Neural progenitor cell (in vitro differentiated cells): ENCODE data around the gene SNTG2. TPM values are rescaled to one million over a fixed set of nuclear protein-coding genes. Genes with fewer than 3 reads are reported as not detected.

Experiments
- DNase-seq: peaks from one replicate; pipeline ENCODE4 v3.0.0-alpha.2; 2016; ENCODE audit warnings: low spot score
- H2AFZ ChIP-seq: fragments of 200-600 bp; sonication (generic); replicated peaks from 2 replicates; pipeline ENCODE4 v1.6.1; 2016; ENCODE audit warnings: antibody characterized with exemption
- H3F3A ChIP-seq: fragments of 200-600 bp; sonication (generic); 2 replicates; pipeline ENCODE4 v1.6.1; 2016; ENCODE audit warnings: antibody characterized with exemption, low read depth
- H3K27ac ChIP-seq: fragments of 200-600 bp; sonication (generic); 2 replicates; pipeline ENCODE4 v1.5.1; 2016; ENCODE audit warnings: mild to moderate bottlenecking
- H3K27me3 ChIP-seq: fragments of 200-600 bp; sonication (generic); 2 replicates; pipeline ENCODE4 v1.6.1; 2016; ENCODE audit warnings: mild to moderate bottlenecking, moderate library complexity
- H3K36me3 ChIP-seq: fragments of 200-600 bp; sonication (generic); 2 replicates; pipeline ENCODE4 v1.5.1; 2016
- H3K4me1 ChIP-seq: fragments of 200-600 bp; sonication (generic); 2 replicates; pipeline ENCODE4 v1.6.1; 2016; ENCODE audit warnings: mixed run types
- H3K4me2 ChIP-seq: fragments of 200-600 bp; sonication (generic); 2 replicates; pipeline ENCODE4 v1.6.1; 2016
- H3K4me3 ChIP-seq: fragments of 200-600 bp; sonication (generic); 2 replicates; pipeline ENCODE4 v1.5.1; 2016
- H3K79me2 ChIP-seq: fragments of 200-600 bp; sonication (generic); 2 replicates; pipeline ENCODE4 v1.6.1; 2016; ENCODE audit warnings: low read depth
- H3K9ac ChIP-seq: fragments of 200-600 bp; sonication (generic); 2 replicates; pipeline ENCODE4 v1.6.1; 2016
- H3K9me3 ChIP-seq: fragments of 200-600 bp; sonication (generic); 2 replicates; pipeline ENCODE4 v1.5.1; 2016; ENCODE audit warnings: low read depth
- H4K20me1 ChIP-seq: fragments of 200-600 bp; sonication (generic); 2 replicates; pipeline ENCODE4 v1.6.1; 2016; ENCODE audit warnings: low read depth
- H3K27ac Mint-ChIP-seq: 3 replicates; pipeline ENCODE4 v1.8.0; 2021; ENCODE audit warnings: mixed read lengths
- H3K27me3 Mint-ChIP-seq: 2 replicates; pipeline ENCODE4 v1.8.0; 2022; ENCODE audit warnings: low read depth, mild to moderate bottlenecking, inconsistent platforms, moderate library complexity, mixed read lengths; ENCODE audit not compliant: insufficient read depth
- H3K36me3 Mint-ChIP-seq: 3 replicates; pipeline ENCODE4 v1.8.0; 2021; ENCODE audit warnings: mixed read lengths
- H3K4me1 Mint-ChIP-seq: 3 replicates; pipeline ENCODE4 v1.8.0; 2021; ENCODE audit warnings: mixed read lengths
- H3K4me3 Mint-ChIP-seq: 3 replicates; pipeline ENCODE4 v1.8.0; 2021; ENCODE audit warnings: mild to moderate bottlenecking, moderate library complexity, mixed read lengths
- H3K9me3 Mint-ChIP-seq: 3 replicates; pipeline ENCODE4 v1.8.0; 2020; ENCODE audit warnings: mixed read lengths
- EZH2 ChIP-seq: fragments of 200-600 bp; sonication (generic); IDR thresholded peaks from 2 replicates; pipeline ENCODE4 v1.6.1; 2017; ENCODE audit warnings: antibody characterized with exemption, mild to moderate bottlenecking, moderate library complexity
- EZH2phosphoT487 ChIP-seq: fragments of 200-600 bp; sonication (generic); IDR thresholded peaks from 2 replicates; pipeline ENCODE4 v1.6.1; 2017; ENCODE audit warnings: antibody characterized with exemption
- total RNA-seq: library from RNA; depleted of rRNA; stranded (reverse); fragments of >200 nt; gene quantifications from 2 replicates; pipeline ENCODE4 v1.2.3, GENCODE V29; 2015; ENCODE audit warnings: low replicate concordance
- TF ChIP-seq, protein P1 (sequence below): fragments of 200-600 bp; sonication (generic); IDR thresholded peaks from 2 replicates; pipeline ENCODE4 v1.5.1; 2017; ENCODE audit warnings: antibody characterized with exemption, mild to moderate bottlenecking

The SNTG2 gene
- 1.1 and 5.5 TPM in 2 replicates for total RNA-seq

DNA sequence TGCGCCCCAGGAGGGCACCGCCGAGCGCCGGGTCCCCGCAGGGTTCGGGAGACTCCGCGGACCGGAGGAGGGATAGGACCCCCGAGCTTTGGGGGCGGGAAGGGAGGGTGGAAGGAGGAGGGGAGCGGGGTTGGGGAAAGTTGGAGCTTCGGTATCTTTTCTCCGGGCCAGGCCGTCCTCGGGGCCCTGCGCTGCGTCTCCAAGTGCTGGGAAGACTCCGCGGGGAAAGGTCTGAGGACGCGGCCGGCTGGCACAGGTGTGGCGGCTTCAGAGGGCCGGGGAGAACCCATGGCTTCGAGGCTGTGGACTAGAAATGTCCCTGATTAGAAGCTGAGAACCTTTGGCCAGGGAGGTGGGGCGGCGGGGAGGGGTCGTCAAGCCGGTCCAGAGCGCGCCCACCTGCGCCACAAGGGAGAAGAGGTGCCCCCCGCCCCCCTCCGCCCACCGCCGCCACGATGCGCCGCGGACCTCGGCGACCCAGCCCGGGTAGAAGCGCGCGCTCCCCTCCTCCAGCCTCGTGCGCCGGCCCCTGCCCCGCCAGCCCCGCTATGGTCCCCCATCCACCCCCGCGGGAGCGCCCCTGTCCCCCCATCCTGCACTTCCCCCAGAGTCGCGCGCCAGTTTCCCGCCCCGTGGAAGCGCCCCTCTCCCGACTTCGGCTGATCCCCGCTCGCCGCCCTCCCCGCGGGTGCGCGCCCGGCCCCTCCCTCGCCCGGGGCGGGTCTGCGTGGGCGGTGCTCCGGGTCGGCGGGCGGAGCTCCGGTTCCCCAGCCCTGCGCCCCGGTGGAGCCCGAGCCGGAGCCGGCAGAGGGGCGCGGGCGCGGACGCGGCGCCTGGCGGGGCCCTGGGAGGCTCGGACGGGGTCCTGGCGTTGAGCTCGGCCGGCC lies at the start of gene SNTG2:
Gene SNTG2, plus strand, starts transcription at position 770 of the 887 bp plus-strand sequence. CDS start 148 bp downstream, outside the sequence.
- H3K27ac ChIP-seq: no peak within 1 kb of the TSS
- no peaks in the 10 kb centered on the region for H3K79me2 ChIP-seq
- peak within 1 kb of the TSS; percentile 78 for H3K4me3 ChIP-seq
- Mint-ChIP-seq H3K9me3 (no peaks in the 10 kb centered on the region), H3K4me3 (peak within 1 kb of the TSS; percentile 90), H3K4me1 (peaks cover 10% of the 10 kb centered on the region), H3K27me3 (peaks cover 38% of the 10 kb centered on the region), H3K27ac (no peak within 1 kb of the TSS), H3K36me3 (no peaks in the 10 kb centered on the region)
- no peaks in the 10 kb centered on the region for H3K36me3 ChIP-seq
- H3K4me2 ChIP-seq: peak within 1 kb of the TSS; percentile 99
- TF ChIP-seq, protein P1, sequence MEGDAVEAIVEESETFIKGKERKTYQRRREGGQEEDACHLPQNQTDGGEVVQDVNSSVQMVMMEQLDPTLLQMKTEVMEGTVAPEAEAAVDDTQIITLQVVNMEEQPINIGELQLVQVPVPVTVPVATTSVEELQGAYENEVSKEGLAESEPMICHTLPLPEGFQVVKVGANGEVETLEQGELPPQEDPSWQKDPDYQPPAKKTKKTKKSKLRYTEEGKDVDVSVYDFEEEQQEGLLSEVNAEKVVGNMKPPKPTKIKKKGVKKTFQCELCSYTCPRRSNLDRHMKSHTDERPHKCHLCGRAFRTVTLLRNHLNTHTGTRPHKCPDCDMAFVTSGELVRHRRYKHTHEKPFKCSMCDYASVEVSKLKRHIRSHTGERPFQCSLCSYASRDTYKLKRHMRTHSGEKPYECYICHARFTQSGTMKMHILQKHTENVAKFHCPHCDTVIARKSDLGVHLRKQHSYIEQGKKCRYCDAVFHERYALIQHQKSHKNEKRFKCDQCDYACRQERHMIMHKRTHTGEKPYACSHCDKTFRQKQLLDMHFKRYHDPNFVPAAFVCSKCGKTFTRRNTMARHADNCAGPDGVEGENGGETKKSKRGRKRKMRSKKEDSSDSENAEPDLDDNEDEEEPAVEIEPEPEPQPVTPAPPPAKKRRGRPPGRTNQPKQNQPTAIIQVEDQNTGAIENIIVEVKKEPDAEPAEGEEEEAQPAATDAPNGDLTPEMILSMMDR: no peak
- TF ChIP-seq EZH2: peak; percentile 28
- peak; percentile 39 for TF ChIP-seq EZH2phosphoT487
- no peak within 1 kb of the TSS for H3K9ac ChIP-seq
- peaks cover 10% of the 10 kb centered on the region for H3K4me1 ChIP-seq
- DNase-seq: peak; percentile 79
- peak within 1 kb of the TSS; percentile 97 for H2AFZ ChIP-seq
- no peaks in the 10 kb centered on the region for H3K9me3 ChIP-seq
- H3F3A ChIP-seq: peaks cover 6% of the 10 kb centered on the region
- peaks cover 57% of the 10 kb centered on the region for H3K27me3 ChIP-seq
- peaks cover 8% of the 10 kb centered on the region for H4K20me1 ChIP-seq

DNA sequence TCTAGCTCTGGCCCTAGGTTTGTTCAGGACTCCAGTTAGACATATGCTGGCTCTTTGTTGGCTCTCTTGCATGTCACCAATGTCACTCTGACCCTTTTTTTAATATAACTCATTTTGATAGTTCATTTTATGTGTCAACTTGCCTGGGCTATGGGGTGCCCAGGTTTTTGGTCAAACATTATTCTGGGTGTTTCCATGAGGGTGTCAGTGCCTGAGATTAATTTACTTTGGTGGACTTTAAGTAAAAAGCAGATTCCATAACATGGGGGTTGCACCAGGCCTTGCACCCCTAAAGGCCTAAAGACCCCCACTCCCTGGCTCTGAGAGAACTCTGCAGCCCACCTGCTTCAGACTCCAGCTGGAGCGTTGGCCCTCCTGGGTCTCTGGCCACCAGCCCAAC lies 48.1 kb upstream of the SNTG2 start:
- no peak for DNase-seq

DNA sequence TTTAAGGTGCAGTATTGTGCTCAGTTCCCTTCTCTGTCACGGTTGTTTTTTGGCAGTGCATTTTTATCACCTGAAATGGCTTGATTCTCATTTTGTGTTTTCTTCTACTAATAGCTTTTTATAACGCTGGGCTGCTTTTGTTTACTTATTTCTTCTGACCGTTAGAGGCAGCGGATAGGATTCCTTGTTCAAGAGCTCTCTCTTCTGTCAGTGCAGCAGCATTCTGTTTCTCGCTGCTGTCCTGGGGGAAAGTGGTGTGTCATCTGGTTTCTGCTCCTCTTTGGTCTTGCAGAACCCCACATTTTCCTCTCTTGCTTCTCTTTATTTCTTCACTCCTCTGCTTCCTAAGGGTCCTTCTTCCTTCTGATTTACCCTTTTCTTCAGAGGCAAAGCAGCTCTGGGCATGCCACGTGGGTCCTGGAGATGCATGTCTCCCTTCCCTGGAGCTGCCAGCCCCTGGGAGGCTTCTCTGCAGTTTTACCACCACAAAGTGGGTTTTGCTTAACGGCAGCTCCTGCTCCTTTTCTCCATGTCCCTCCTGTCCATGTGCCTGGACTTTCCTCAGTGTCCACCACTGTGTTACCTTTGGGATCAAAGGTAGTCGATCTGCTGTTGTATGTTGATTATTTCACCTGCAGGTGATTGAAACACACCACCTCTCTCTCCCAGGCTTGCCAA lies 47.3 kb upstream of the SNTG2 start:
- TF ChIP-seq, protein P1: peak; percentile 7
- TF ChIP-seq EZH2: no peak
- TF ChIP-seq EZH2phosphoT487: no peak
- no peak overlapping the region for H3K27ac Mint-ChIP-seq
- H3K4me1 ChIP-seq: no peaks in the 10 kb centered on the region
- H4K20me1 ChIP-seq: no peaks in the 10 kb centered on the region
- no peaks in the 10 kb centered on the region for H3K79me2 ChIP-seq
- peaks cover 9% of the 10 kb centered on the region for H3K4me1 Mint-ChIP-seq
- no peaks in the 10 kb centered on the region for H3K36me3 Mint-ChIP-seq
- H2AFZ ChIP-seq: peak overlapping the region; percentile 26
- no peak overlapping the region for H3K4me3 Mint-ChIP-seq
- H3K36me3 ChIP-seq: no peaks in the 10 kb centered on the region
- no peak for DNase-seq
- H3K9ac ChIP-seq: no peak overlapping the region
- no peak overlapping the region for H3K4me2 ChIP-seq
- H3K9me3 Mint-ChIP-seq: no peaks in the 10 kb centered on the region
- no peaks in the 10 kb centered on the region for H3K27me3 ChIP-seq
- peaks cover 11% of the 10 kb centered on the region for H3K9me3 ChIP-seq
- no peak overlapping the region for H3K4me3 ChIP-seq
- no peak overlapping the region for H3K27ac ChIP-seq
- H3F3A ChIP-seq: no peaks in the 10 kb centered on the region
- peaks cover 5% of the 10 kb centered on the region for H3K27me3 Mint-ChIP-seq

More for the DNA sequence above, 48.1 kb upstream of the SNTG2 start:
- Histone ChIP-seq H3K9me3 (peaks cover 11% of the 10 kb centered on the region), H3K9ac (no peak overlapping the region), H3K36me3 (no peaks in the 10 kb centered on the region), H3K4me2 (no peak overlapping the region), H3F3A (no peaks in the 10 kb centered on the region), H3K27me3 (no peaks in the 10 kb centered on the region), H2AFZ (no peak overlapping the region), H3K4me1 (no peaks in the 10 kb centered on the region), H4K20me1 (no peaks in the 10 kb centered on the region), H3K27ac (no peak overlapping the region), H3K79me2 (no peaks in the 10 kb centered on the region), H3K4me3 (no peak overlapping the region)
- TF ChIP-seq EZH2 (no peak), EZH2phosphoT487 (no peak)
- TF ChIP-seq, protein P1: no peak
- H3K4me1 Mint-ChIP-seq: peaks cover 9% of the 10 kb centered on the region
- peaks cover under 1% of the 10 kb centered on the region for H3K9me3 Mint-ChIP-seq
- H3K27me3 Mint-ChIP-seq: peaks cover 5% of the 10 kb centered on the region
- H3K4me3 Mint-ChIP-seq: no peak overlapping the region
- peaks cover under 1% of the 10 kb centered on the region for H3K36me3 Mint-ChIP-seq
- no peak overlapping the region for H3K27ac Mint-ChIP-seq
